Liver (tissue), 9 donors: ENCODE data around the gene PARD3B. TPM values are rescaled to one million over a fixed set of nuclear protein-coding genes. Genes with fewer than 3 reads are reported as not detected.

Source experiments
- DNase-seq: peaks from one replicate; pipeline ENCODE4 v3.0.0-alpha.2; 2017; ENCODE audit warnings: low spot score
- H3K27ac ChIP-seq, 2 donors: one replicate each; pipeline ENCODE4 v1.7.0; 2013; ENCODE audit warnings: inconsistent platforms in 2 of 2, low read length in 2 of 2, control low read depth in 1 of 2, low read depth in 1 of 2, mild to moderate bottlenecking in 1 of 2
- H3K27me3 ChIP-seq, 4 donors: one replicate each; pipeline versions ENCODE4 v1.6.1 to v1.7.0; 2013; ENCODE audit warnings: low read length in 3 of 4, inconsistent platforms in 1 of 4, mild to moderate bottlenecking in 1 of 4, moderate library complexity in 1 of 4; ENCODE audit not compliant: control insufficient read depth in 4 of 4, insufficient read depth in 4 of 4
- H3K36me3 ChIP-seq, 4 donors: one replicate each; pipeline versions ENCODE4 v1.6.1 to v1.7.0; 2013; ENCODE audit warnings: low read length in 3 of 4, mild to moderate bottlenecking in 3 of 4, low read depth in 1 of 4, moderate library complexity in 1 of 4; ENCODE audit not compliant: control insufficient read depth in 4 of 4, insufficient read depth in 3 of 4
- H3K4me1 ChIP-seq, 4 donors: one replicate each; pipeline versions ENCODE4 v1.6.1 to v1.7.0; 2013; ENCODE audit warnings: low read length in 3 of 4, mild to moderate bottlenecking in 3 of 4, moderate library complexity in 1 of 4; ENCODE audit not compliant: control insufficient read depth in 4 of 4, insufficient read depth in 4 of 4
- H3K4me3 ChIP-seq, 3 donors: one replicate each; pipeline versions ENCODE4 v1.6.1 to v1.7.0; 2013; ENCODE audit warnings: low read length in 3 of 3, control low read depth in 1 of 3, low read depth in 1 of 3, mild to moderate bottlenecking in 1 of 3
- H3K9ac ChIP-seq, 2 donors: one replicate each; pipeline ENCODE4 v1.7.0; 2013; ENCODE audit warnings: low read length in 2 of 2, mild to moderate bottlenecking in 2 of 2, moderate library complexity in 2 of 2, control low read depth in 1 of 2, low read depth in 1 of 2
- H3K9me3 ChIP-seq, 4 donors: one replicate each; pipeline versions ENCODE4 v1.6.1 to v1.7.0; 2013; ENCODE audit warnings: low read length in 3 of 4; ENCODE audit not compliant: control insufficient read depth in 4 of 4
- ATF3 ChIP-seq: IDR thresholded peaks from 2 replicates; pipeline ENCODE4 v1.6.1; 2016; ENCODE audit warnings: antibody characterized with exemption
- EGR1 ChIP-seq, 2 donors: IDR thresholded peaks; 2 replicates each; pipeline ENCODE4 v1.6.1; 2016 to 2018; ENCODE audit warnings: antibody characterized with exemption in 2 of 2, low read depth in 2 of 2
- FOXA1 ChIP-seq: IDR thresholded peaks from 2 replicates; pipeline ENCODE4 v1.6.1; 2016; ENCODE audit warnings: antibody characterized with exemption
- FOXA2 ChIP-seq: IDR thresholded peaks from 2 replicates; pipeline ENCODE4 v1.6.1; 2016; ENCODE audit warnings: antibody characterized with exemption
- GABPA ChIP-seq, 2 donors: IDR thresholded peaks in 1 of 2; conservative IDR thresholded peaks in 1 of 2; 2 replicates each; pipeline ENCODE4 v1.6.1; 2016; ENCODE audit warnings: antibody characterized with exemption in 2 of 2, mild to moderate bottlenecking in 1 of 2, moderate library complexity in 1 of 2
- HNF4A ChIP-seq, 2 donors: conservative IDR thresholded peaks; 2 replicates each; pipeline ENCODE4 v1.6.1; 2016; ENCODE audit warnings: antibody characterized with exemption in 2 of 2, mild to moderate bottlenecking in 2 of 2
- HNF4G ChIP-seq: IDR thresholded peaks from 2 replicates; pipeline ENCODE4 v1.6.1; 2016; ENCODE audit warnings: antibody characterized with exemption
- JUND ChIP-seq, 2 donors: IDR thresholded peaks; 2 replicates each; pipeline ENCODE4 v1.6.1; 2016; ENCODE audit warnings: antibody characterized with exemption in 2 of 2
- MAX ChIP-seq: IDR thresholded peaks from 2 replicates; pipeline ENCODE4 v1.6.1; 2016; ENCODE audit warnings: antibody characterized with exemption
- NR2F2 ChIP-seq: IDR thresholded peaks from 2 replicates; pipeline ENCODE4 v1.6.1; 2016; ENCODE audit warnings: antibody characterized with exemption
- RAD21 ChIP-seq, 2 donors: IDR thresholded peaks; 2 replicates each; pipeline ENCODE4 v1.6.1; 2016; ENCODE audit warnings: antibody characterized with exemption in 2 of 2, mild to moderate bottlenecking in 2 of 2
- RXRA ChIP-seq, 2 donors: IDR thresholded peaks; 2 replicates each; pipeline ENCODE4 v1.6.1; 2017 to 2018; ENCODE audit warnings: antibody characterized with exemption in 2 of 2, mild to moderate bottlenecking in 1 of 2
- SP1 ChIP-seq: IDR thresholded peaks from 2 replicates; pipeline ENCODE4 v1.6.1; 2018; ENCODE audit warnings: antibody characterized with exemption, mild to moderate bottlenecking
- TAF1 ChIP-seq: conservative IDR thresholded peaks from 2 replicates; pipeline ENCODE4 v1.6.1; 2016; ENCODE audit warnings: antibody characterized with exemption, mild to moderate bottlenecking
- YY1 ChIP-seq: IDR thresholded peaks from 2 replicates; pipeline ENCODE4 v1.6.1; 2016; ENCODE audit warnings: antibody characterized with exemption, mild to moderate bottlenecking
- ZBTB33 ChIP-seq: IDR thresholded peaks from 2 replicates; pipeline ENCODE4 v1.6.1; 2016; ENCODE audit warnings: antibody characterized with exemption
- WGBS: extraction: QIAGEN DNeasy Blood & Tissue Kit; methylation state at CpG from one replicate; pipeline ENCODE4 v1.1.7; 2013; 5-methylcytosine and 5-hydroxymethylcytosine counted together
- polyA plus RNA-seq, 2 donors: library from polyadenylated mRNA; stranded (reverse) in 1 of 2; unstranded in 1 of 2; fragments of 200-250 nt in 1 of 2; fragments of >200 nt in 1 of 2; fragmentation: Nextera tagmentation in 1 of 2; extraction: Ambion mirVana in 1 of 2; gene quantifications; one replicate each; pipeline versions ENCODE4 v1.2.1 to v1.2.3, GENCODE V29; 2013 to 2015
- total RNA-seq, 2 donors: library from RNA; depleted of rRNA; stranded (reverse); fragments of >200 nt; gene quantifications; one replicate each; pipeline ENCODE4 v1.2.3, GENCODE V29; 2014
- TF ChIP-seq, protein P1 (sequence below): IDR thresholded peaks from 2 replicates; pipeline ENCODE4 v1.6.1; 2016; ENCODE audit warnings: antibody characterized with exemption, mild to moderate bottlenecking
- TF ChIP-seq, protein P2 (sequence below): fragments of 150-350 bp; IDR thresholded peaks from 2 replicates; pipeline ENCODE4 v1.5.1; 2017; ENCODE audit warnings: improper control_type of control experiment, low read depth, low read length; ENCODE audit not compliant: missing input control
- donor health status: healthy.
- donor health status: healthy.
- donor health status: healthy.
- donor health status: healthy.
- donor health status: healthy.

The PARD3B gene
- total and polyA plus RNA-seq, 4 donors, result 1.1 to 10.3 (median 3.7) TPM

GRCh38 chr2:204611017-204611631, 65.8 kb downstream of the PARD3B start:
- 28% methylated on average over 5 of the region's 5 CpGs for WGBS
- Histone ChIP-seq H3K27me3 (no peaks in the 10 kb centered on the region), H3K27ac (peak overlapping the region; percentile 13 to 15), H3K4me1 (peaks cover 4 to 41% (median 21%) of the 10 kb centered on the region in 4 donors), H3K4me3 (peak overlapping the region in 2 of 3 donors; percentile 26 to 28), H3K36me3 (no peaks in the 10 kb centered on the region), H3K9ac (no peak overlapping the region), H3K9me3 (no peaks in the 10 kb centered on the region)
- no peak for TF ChIP-seq YY1
- TF ChIP-seq GABPA (IDR thresholded peaks at IDR 0.05 in 1 of 2, conservative IDR thresholded peaks at IDR 0.05 in 1 of 2), result no peak
- no peak for TF ChIP-seq ZBTB33
- peak; percentile 49 for TF ChIP-seq JUND (IDR thresholded peaks at IDR 0.05)
- TF ChIP-seq FOXA1, result no peak
- TF ChIP-seq HNF4A (conservative IDR thresholded peaks at IDR 0.05), result peak; percentile 70 to 74
- TF ChIP-seq HNF4G, result peak; percentile 28
- no peak for TF ChIP-seq EGR1 (IDR thresholded peaks at IDR 0.05; ENCODE audit: low read depth in 2 of 2)
- peak; percentile 39 for TF ChIP-seq FOXA2
- TF ChIP-seq SP1, result peak; percentile 90
- peak; percentile 67 to 77 for TF ChIP-seq RXRA (IDR thresholded peaks at IDR 0.05)
- peak; percentile 21 for TF ChIP-seq NR2F2
- TF ChIP-seq ATF3, result no peak
- peak; percentile 14 for TF ChIP-seq TAF1
- peak; percentile 66 for TF ChIP-seq MAX
- TF ChIP-seq, protein P1, sequence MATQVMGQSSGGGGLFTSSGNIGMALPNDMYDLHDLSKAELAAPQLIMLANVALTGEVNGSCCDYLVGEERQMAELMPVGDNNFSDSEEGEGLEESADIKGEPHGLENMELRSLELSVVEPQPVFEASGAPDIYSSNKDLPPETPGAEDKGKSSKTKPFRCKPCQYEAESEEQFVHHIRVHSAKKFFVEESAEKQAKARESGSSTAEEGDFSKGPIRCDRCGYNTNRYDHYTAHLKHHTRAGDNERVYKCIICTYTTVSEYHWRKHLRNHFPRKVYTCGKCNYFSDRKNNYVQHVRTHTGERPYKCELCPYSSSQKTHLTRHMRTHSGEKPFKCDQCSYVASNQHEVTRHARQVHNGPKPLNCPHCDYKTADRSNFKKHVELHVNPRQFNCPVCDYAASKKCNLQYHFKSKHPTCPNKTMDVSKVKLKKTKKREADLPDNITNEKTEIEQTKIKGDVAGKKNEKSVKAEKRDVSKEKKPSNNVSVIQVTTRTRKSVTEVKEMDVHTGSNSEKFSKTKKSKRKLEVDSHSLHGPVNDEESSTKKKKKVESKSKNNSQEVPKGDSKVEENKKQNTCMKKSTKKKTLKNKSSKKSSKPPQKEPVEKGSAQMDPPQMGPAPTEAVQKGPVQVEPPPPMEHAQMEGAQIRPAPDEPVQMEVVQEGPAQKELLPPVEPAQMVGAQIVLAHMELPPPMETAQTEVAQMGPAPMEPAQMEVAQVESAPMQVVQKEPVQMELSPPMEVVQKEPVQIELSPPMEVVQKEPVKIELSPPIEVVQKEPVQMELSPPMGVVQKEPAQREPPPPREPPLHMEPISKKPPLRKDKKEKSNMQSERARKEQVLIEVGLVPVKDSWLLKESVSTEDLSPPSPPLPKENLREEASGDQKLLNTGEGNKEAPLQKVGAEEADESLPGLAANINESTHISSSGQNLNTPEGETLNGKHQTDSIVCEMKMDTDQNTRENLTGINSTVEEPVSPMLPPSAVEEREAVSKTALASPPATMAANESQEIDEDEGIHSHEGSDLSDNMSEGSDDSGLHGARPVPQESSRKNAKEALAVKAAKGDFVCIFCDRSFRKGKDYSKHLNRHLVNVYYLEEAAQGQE, result no peak
- TF ChIP-seq, protein P2, sequence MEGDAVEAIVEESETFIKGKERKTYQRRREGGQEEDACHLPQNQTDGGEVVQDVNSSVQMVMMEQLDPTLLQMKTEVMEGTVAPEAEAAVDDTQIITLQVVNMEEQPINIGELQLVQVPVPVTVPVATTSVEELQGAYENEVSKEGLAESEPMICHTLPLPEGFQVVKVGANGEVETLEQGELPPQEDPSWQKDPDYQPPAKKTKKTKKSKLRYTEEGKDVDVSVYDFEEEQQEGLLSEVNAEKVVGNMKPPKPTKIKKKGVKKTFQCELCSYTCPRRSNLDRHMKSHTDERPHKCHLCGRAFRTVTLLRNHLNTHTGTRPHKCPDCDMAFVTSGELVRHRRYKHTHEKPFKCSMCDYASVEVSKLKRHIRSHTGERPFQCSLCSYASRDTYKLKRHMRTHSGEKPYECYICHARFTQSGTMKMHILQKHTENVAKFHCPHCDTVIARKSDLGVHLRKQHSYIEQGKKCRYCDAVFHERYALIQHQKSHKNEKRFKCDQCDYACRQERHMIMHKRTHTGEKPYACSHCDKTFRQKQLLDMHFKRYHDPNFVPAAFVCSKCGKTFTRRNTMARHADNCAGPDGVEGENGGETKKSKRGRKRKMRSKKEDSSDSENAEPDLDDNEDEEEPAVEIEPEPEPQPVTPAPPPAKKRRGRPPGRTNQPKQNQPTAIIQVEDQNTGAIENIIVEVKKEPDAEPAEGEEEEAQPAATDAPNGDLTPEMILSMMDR, result no peak
- TF ChIP-seq RAD21 (IDR thresholded peaks at IDR 0.05), result peak; percentile 31
- DNase-seq, result no peak
